Activated naive CD4-positive, alpha-beta T cell treated with Interleukin-2 at 50 U/mL for 16 hours (primary cell): Measurements from ENCODE around the gene DEPDC7.

Experiments
- DNase-seq: peaks from one replicate; pipeline ENCODE4 v3.0.0-alpha.2; 2020

DEPDC7 gene

GRCh38 chr11:33063326-33063881 is 47.7 kb downstream of the DEPDC7 start:
- no peak for DNase-seq

DNA sequence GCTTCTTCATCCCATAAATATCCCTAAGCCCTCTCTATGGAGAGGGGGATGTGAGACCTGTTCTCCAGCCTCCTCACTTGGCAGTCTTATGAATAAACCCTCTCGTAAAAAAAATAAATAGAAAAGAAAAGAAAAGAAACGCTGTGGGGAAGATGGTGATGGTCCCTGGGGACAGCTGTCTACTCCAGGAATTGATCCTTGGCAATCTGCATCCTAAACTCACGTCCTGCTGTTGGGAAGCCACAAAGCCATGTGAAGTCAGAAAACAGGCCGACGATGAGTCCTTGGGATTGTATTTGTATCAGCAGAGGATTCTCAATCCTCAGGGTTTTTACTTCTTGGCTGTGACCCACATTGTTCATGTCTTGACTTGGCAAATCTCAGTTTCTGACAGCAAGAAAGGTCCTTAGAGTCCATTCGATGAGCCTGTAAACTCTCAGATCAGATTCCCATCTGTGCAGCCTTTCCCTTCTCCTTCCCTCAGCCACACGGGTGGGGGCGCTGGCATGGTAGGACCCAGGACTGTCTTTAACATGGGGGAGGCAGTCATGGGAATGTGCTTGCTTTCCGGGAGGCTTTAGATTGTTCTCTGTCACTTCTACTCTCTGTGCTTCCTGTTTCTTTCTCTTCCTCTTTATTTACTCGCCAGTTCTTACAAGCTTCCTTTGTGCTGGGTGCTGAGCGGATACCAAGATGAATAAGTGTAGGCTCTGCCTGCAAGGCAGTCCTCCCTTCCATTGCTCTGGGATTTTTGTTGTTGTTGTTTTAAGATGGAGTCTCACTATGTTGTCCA is 48.6 kb downstream of the DEPDC7 start:
- no peak for DNase-seq

- DNase-seq: no peak
Observed at GRCh38 chr11:33064866-33065265, 49.2 kb downstream of the DEPDC7 start.

DNA sequence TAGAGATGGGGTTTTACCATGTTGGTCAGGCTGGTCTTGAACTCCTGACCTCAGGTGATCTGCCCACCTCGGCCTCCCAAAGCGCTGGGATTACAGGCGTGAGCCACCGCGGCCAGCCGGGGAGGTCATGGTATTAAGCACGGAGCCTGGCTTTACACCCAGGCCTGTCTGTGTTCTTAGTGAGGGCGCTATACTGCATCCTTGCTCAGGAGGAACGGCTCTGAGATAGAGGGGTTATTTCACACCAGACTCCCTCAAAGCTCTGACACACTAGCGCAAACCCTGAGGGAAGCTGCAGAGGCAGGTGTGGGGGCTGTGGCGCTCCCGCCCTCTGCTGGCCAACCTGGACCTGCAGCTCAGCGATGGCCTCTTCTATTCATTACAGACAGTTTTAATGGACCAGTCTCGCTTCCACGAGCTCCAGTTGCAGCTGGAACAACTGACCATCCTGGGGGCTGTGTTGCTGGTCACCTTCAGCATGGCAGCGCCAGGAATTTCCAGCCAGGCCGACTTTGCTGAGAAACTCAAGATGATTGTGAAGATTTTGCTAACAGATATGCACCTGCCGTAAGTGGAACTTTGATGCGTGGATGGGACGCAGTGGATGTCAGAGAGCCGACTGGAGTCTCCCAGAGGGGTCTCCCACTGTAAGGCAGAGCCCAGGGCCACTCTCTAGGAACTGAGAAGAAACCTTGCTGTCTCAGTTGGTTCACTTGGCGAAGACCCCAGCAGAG is 49.9 kb downstream of the DEPDC7 start:
- peak; percentile 72 for DNase-seq

DNA sequence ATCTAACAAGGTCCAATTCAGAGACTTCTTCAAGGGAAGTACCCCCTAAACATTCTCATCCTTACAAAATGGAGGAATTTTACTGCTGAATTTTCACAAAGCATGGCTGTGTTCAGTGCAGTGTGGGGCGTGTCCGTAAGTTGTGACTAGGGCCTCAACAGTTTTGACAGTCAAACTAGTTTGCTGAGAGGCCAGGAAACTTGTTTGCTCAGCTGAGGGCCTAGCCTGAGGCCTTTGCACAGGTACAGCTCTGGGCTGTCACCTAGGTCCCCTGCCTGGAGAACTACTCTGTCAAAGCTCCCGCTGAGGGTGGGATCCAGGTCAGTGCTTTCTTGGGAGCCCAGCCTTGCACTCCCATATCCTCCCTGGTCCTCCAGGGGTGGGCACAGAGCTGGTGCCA is 51.6 kb downstream of the DEPDC7 start:
- no peak for DNase-seq

DNA sequence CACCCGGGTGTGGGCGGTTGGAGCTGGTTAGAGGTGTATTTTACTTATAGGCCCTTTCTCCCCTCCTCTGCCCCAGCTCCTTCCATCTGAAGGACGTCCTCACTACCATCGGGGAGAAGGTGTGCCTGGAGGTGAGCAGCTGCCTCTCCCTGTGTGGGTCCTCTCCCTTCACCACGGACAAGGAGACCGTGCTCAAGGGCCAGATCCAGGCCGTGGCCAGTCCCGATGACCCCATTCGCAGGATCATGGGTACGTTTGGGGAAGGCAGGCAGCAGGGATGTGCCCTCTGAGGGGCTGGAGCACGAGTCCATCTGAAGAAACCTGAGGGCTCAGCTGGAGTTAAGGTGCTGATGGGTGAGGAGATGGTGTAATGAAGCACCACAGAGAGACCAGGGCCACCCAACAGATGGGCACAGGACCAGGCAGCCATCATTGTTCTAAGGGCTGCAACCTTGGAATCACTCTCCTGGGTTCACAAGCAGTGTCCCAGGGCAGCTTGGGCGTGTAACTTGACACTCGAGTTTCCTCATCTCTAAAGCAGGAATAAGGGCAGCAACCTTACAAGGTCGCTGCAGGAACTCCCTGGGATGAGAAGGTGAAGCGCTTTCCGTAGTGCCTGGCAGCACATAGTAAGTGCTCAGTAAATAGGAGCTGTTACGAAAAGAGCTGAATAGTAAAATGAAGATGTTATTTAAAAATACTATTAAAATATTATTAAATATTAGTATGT is 53.1 kb downstream of the DEPDC7 start:
- no peak for DNase-seq

DNA sequence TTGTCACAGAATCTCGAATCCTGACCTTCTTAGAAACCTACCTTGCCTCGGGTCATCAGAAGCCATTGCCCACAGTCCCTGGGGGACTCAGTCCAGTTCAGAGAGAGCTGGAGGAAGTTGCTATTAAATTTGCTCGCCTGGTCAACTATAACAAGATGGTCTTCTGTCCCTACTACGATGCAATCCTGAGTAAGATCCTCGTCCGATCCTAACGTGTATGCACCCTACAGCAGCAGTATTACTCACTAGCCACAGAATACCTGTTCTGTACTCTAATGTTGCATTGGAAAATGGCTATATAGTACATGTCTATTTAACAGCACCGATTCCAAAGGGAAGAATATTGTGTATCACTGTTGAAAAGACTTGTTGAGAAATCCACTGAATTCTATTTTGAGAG is 56.8 kb downstream of the DEPDC7 start:
- DNase-seq: no peak
